Stimulated activated CD8-positive, alpha-beta memory T cell treated with anti-CD3 and anti-CD28 coated beads, Interleukin-2, amount 100 ng/mL, for 48 hours (primary cell): ENCODE results near the gene ZNF592.
"Not testable (repeated sequence)": the region's sequence is repeated elsewhere in the genome, so short reads cannot be mapped to it uniquely, and the experiment has no call there.

Experiments used
- DNase-seq, 2 donors: peaks; one replicate each; pipeline ENCODE4 v3.0.0-alpha.2; 2020; ENCODE audit warnings: low read depth in 2 of 2

The ZNF592 gene

GRCh38 chr15:84741121-84741520 lies 7.3 kb upstream of the ZNF592 start:
- DNase-seq, result no peak

GRCh38 chr15:84747416-84748273 lies 747 bp upstream of the ZNF592 start:
- peak in 1 of 2 donors; percentile 45 for DNase-seq

- DNase-seq, result no peak
Observed at GRCh38 chr15:84749111-84749991, 959 bp downstream of the ZNF592 start.

GRCh38 chr15:84750583-84751092 lies 2.2 kb downstream of the ZNF592 start:
- no peak for DNase-seq

- not testable (repeated sequence) for DNase-seq
Observed at GRCh38 chr15:84751721-84752120, 3.3 kb downstream of the ZNF592 start.

- no peak for DNase-seq
Observed at GRCh38 chr15:84752195-84752594, 3.8 kb downstream of the ZNF592 start.

GRCh38 chr15:84752700-84753099 lies 4.3 kb downstream of the ZNF592 start:
- no peak for DNase-seq

GRCh38 chr15:84754889-84755288 lies 6.5 kb downstream of the ZNF592 start:
- not testable (repeated sequence) for DNase-seq

- no peak for DNase-seq
Observed at GRCh38 chr15:84755736-84756527, 7.5 kb downstream of the ZNF592 start.

GRCh38 chr15:84759018-84759417 lies 10.6 kb downstream of the ZNF592 start:
- no peak for DNase-seq

GRCh38 chr15:84760219-84760618 lies 11.8 kb downstream of the ZNF592 start:
- DNase-seq, result no peak

GRCh38 chr15:84761607-84762131 lies 13.3 kb downstream of the ZNF592 start:
- no peak for DNase-seq

GRCh38 chr15:84762840-84763572 lies 14.6 kb downstream of the ZNF592 start:
- no peak for DNase-seq

GRCh38 chr15:84764585-84764984 lies 16.2 kb downstream of the ZNF592 start:
- no peak for DNase-seq

GRCh38 chr15:84764989-84765388 lies 16.6 kb downstream of the ZNF592 start:
- DNase-seq, result no peak

- DNase-seq, result no peak
Observed at GRCh38 chr15:84765675-84766074, 17.3 kb downstream of the ZNF592 start.

GRCh38 chr15:84766461-84767035 lies 18.2 kb downstream of the ZNF592 start:
- DNase-seq, result no peak

- no peak for DNase-seq
Observed at GRCh38 chr15:84772031-84772430, 23.6 kb downstream of the ZNF592 start.

- no peak for DNase-seq
Observed at GRCh38 chr15:84772467-84772866, 24.1 kb downstream of the ZNF592 start.

GRCh38 chr15:84773716-84774115 lies 25.3 kb downstream of the ZNF592 start:
- no peak for DNase-seq
